ENCODE measurements around the gene MYOC.
"Not testable (repeated sequence)": the region's sequence is repeated elsewhere in the genome, so short reads cannot be mapped to it uniquely, and the experiment has no call there.

Gene MYOC

GRCh38 chr1:171652234-171652822 is at the start of gene MYOC:
TSS of gene MYOC (minus strand) at chr1:171652688. CDS start at chr1:171652611, 77 bp downstream.
- no peak for FAIRE-seq
- DNase-seq (ENCODE audit: insufficient read length, low spot score) = no peak

GRCh38 chr1:171699531-171699930 is 47.0 kb upstream of the MYOC start:
- FAIRE-seq = no peak

GRCh38 chr1:171695772-171696171 is 43.3 kb upstream of the MYOC start:
- DNase-seq (ENCODE audit: insufficient read length, low spot score); FAIRE-seq: not testable (repeated sequence)

More at GRCh38 chr1:171699531-171699930, 47.0 kb upstream of the MYOC start:
- no peak for DNase-seq (ENCODE audit: insufficient read length, low spot score)

GRCh38 chr1:171693541-171693940 is 41.1 kb upstream of the MYOC start:
- FAIRE-seq; DNase-seq (ENCODE audit: insufficient read length, low spot score): not testable (repeated sequence)

GRCh38 chr1:171683870-171684269 is 31.4 kb upstream of the MYOC start:
- DNase-seq (ENCODE audit: insufficient read length, low spot score) = no peak
- FAIRE-seq = no peak

- FAIRE-seq = no peak
These were observed 27.9 kb upstream of the MYOC start for GRCh38 chr1:171680339-171680738.

GRCh38 chr1:171676823-171677222 is 24.3 kb upstream of the MYOC start:
- DNase-seq (ENCODE audit: insufficient read length, low spot score) (no peak), FAIRE-seq (no peak)

More at GRCh38 chr1:171680339-171680738, 27.9 kb upstream of the MYOC start:
- no peak for DNase-seq (ENCODE audit: insufficient read length, low spot score)

GRCh38 chr1:171674431-171675405 is 22.2 kb upstream of the MYOC start:
- DNase-seq (ENCODE audit: insufficient read length, low spot score) (no peak), FAIRE-seq (no peak)

- DNase-seq (ENCODE audit: insufficient read length, low spot score) (no peak), FAIRE-seq (no peak)
These were observed 18.3 kb upstream of the MYOC start for GRCh38 chr1:171670739-171671138.

GRCh38 chr1:171668372-171668771 is 15.9 kb upstream of the MYOC start:
- FAIRE-seq (no peak), DNase-seq (ENCODE audit: insufficient read length, low spot score) (no peak)

- DNase-seq (ENCODE audit: insufficient read length, low spot score) (no peak), FAIRE-seq (no peak)
These were observed 13.8 kb upstream of the MYOC start for GRCh38 chr1:171666114-171666769.

GRCh38 chr1:171664976-171665375 is 12.5 kb upstream of the MYOC start:
- DNase-seq (ENCODE audit: insufficient read length, low spot score) (no peak), FAIRE-seq (no peak)

GRCh38 chr1:171663854-171664575 is 11.5 kb upstream of the MYOC start:
- no peak for DNase-seq (ENCODE audit: insufficient read length, low spot score)

GRCh38 chr1:171663036-171663853 is 10.8 kb upstream of the MYOC start:
- no peak for DNase-seq (ENCODE audit: insufficient read length, low spot score)
- no peak for FAIRE-seq

More at GRCh38 chr1:171663854-171664575, 11.5 kb upstream of the MYOC start:
- FAIRE-seq = no peak

- no peak for FAIRE-seq
- DNase-seq (ENCODE audit: insufficient read length, low spot score) = no peak
These were observed 8.7 kb upstream of the MYOC start for GRCh38 chr1:171661076-171661650.

GRCh38 chr1:171656206-171656605 is 3.7 kb upstream of the MYOC start:
- FAIRE-seq; DNase-seq (ENCODE audit: insufficient read length, low spot score): not testable (repeated sequence)

GRCh38 chr1:171655746-171656116 is 3.2 kb upstream of the MYOC start:
- no peak for FAIRE-seq
- DNase-seq (ENCODE audit: insufficient read length, low spot score) = no peak

- FAIRE-seq (no peak), DNase-seq (ENCODE audit: insufficient read length, low spot score) (no peak)
These were observed 2.7 kb upstream of the MYOC start for GRCh38 chr1:171654942-171655745.

Measured in HTR-8/SVneo (cell line).